ENCODE data around the gene R3HDM1. TPM values are rescaled to one million over a fixed set of nuclear protein-coding genes. Genes with fewer than 3 reads are reported as not detected.

R3HDM1 gene
- total RNA-seq, 1 donor from 2014 or later, result 17.8 TPM

DNA sequence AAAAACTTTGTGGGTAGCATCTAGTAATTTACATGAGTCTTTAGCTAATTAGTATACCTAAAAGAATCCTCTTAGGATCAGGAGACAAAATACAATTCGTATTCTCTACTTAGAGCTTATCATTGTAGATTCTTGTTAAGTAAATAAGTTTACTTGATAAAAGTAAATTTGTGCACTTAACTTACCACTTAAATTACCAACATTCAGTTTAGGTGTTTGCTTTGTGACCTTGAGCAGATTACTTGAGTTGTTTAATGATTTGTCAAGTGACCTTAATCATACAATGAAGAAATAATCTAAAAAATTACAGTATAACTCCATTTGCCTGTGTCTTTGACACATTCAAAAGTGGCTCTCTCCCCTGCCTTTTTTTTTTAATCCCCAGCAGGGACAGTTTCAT is 143.2 kb downstream of the R3HDM1 start:
- H3K4me3 ChIP-seq, result no peak overlapping the region
- no peaks in the 10 kb centered on the region for H3K4me1 ChIP-seq
- no peak overlapping the region for H3K27ac ChIP-seq (replicated peaks)
- H3K9me3 ChIP-seq (replicated peaks), result no peaks in the 10 kb centered on the region
- DNase-seq, result no peak
- TF ChIP-seq, protein P1, sequence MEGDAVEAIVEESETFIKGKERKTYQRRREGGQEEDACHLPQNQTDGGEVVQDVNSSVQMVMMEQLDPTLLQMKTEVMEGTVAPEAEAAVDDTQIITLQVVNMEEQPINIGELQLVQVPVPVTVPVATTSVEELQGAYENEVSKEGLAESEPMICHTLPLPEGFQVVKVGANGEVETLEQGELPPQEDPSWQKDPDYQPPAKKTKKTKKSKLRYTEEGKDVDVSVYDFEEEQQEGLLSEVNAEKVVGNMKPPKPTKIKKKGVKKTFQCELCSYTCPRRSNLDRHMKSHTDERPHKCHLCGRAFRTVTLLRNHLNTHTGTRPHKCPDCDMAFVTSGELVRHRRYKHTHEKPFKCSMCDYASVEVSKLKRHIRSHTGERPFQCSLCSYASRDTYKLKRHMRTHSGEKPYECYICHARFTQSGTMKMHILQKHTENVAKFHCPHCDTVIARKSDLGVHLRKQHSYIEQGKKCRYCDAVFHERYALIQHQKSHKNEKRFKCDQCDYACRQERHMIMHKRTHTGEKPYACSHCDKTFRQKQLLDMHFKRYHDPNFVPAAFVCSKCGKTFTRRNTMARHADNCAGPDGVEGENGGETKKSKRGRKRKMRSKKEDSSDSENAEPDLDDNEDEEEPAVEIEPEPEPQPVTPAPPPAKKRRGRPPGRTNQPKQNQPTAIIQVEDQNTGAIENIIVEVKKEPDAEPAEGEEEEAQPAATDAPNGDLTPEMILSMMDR (IDR thresholded peaks at IDR 0.05; ENCODE audit: borderline replicate concordance), result no peak
- H3K36me3 ChIP-seq, result peaks cover 35% of the 10 kb centered on the region
- intact Hi-C loops (cut with micrococcal nuclease), result no loop called here
- no peaks in the 10 kb centered on the region for H3K27me3 ChIP-seq (ENCODE audit: low read depth)

DNA sequence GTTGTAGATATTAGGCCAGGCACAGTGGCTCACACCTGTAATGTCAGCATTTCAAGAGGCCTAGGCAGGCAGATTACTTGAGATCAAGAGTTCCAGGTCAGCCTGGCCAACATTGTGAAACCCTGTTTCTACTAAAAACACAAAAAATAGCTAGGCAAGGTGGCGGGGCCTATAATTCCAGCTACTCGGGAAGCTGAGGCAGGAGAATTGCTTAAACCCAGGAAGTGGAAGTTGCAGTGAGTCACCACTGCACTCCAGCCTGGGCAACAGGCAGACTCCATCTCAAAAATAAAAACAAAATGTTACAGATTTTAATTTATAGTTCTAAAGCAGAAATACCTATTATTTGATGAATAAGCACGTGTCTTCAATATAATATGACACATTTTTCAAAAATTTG is 144.7 kb downstream of the R3HDM1 start:
- TF ChIP-seq, protein P1 (IDR thresholded peaks at IDR 0.05; ENCODE audit: borderline replicate concordance), result no peak
- Histone ChIP-seq H3K4me3 (no peak overlapping the region), H3K27me3 (ENCODE audit: low read depth) (no peaks in the 10 kb centered on the region), H3K9me3 (replicated peaks) (no peaks in the 10 kb centered on the region), H3K4me1 (no peaks in the 10 kb centered on the region), H3K27ac (replicated peaks) (no peak overlapping the region), H3K36me3 (peaks cover 49% of the 10 kb centered on the region)
- DNase-seq, result no peak
- intact Hi-C loops (cut with micrococcal nuclease), result no loop called here

DNA sequence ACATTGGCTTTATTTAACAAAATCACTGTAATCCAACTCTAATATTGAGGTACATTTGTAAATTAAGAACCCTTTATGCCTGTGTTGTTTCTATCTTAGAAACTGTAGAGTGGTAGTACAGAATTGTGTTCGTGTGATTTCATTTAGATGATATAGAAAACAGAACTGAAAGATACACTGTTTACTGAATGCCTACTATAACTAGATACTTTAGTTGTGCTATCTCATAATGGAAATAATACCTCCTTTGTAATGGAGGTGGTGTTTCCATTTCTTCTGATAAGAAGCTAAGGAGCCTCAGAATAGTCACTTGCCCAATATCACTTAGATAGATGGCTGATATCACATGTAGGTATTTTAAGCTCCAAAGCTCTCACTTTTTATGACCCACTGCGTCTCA is 147.8 kb downstream of the R3HDM1 start:
- Histone ChIP-seq H3K36me3 (peaks cover 42% of the 10 kb centered on the region), H3K9me3 (replicated peaks) (no peaks in the 10 kb centered on the region), H3K4me3 (no peak overlapping the region), H3K27me3 (ENCODE audit: low read depth) (no peaks in the 10 kb centered on the region), H3K4me1 (no peaks in the 10 kb centered on the region), H3K27ac (replicated peaks) (no peak overlapping the region)
- no peak for DNase-seq
- TF ChIP-seq, protein P1 (IDR thresholded peaks at IDR 0.05; ENCODE audit: borderline replicate concordance), result no peak
- intact Hi-C loops (cut with micrococcal nuclease), result no loop called here

DNA sequence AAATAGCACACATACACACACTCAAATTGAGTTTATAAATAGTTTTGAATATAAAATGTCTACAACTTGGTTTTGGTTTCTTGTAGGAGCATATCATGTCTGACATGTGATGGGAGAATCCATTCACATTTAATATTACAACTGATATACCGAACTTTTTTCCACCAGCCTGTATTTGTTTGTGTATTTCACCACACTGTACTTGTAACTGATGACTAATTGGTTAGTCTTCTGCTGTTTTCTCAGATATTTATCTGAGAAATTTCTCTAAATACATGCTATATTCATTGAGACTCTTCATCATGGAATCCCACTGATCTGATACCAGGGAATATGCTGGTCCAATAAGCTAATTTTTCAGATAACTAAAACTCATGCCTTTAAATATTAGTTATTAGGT is 154.1 kb downstream of the R3HDM1 start:
- Histone ChIP-seq H3K4me1 (no peaks in the 10 kb centered on the region), H3K27ac (replicated peaks) (no peak overlapping the region), H3K4me3 (no peak overlapping the region), H3K36me3 (peaks cover 10% of the 10 kb centered on the region), H3K27me3 (ENCODE audit: low read depth) (no peaks in the 10 kb centered on the region), H3K9me3 (replicated peaks) (no peaks in the 10 kb centered on the region)
- no peak for DNase-seq
- TF ChIP-seq, protein P1 (IDR thresholded peaks at IDR 0.05; ENCODE audit: borderline replicate concordance), result no peak
- intact Hi-C loops (cut with micrococcal nuclease), result no loop called here

DNA sequence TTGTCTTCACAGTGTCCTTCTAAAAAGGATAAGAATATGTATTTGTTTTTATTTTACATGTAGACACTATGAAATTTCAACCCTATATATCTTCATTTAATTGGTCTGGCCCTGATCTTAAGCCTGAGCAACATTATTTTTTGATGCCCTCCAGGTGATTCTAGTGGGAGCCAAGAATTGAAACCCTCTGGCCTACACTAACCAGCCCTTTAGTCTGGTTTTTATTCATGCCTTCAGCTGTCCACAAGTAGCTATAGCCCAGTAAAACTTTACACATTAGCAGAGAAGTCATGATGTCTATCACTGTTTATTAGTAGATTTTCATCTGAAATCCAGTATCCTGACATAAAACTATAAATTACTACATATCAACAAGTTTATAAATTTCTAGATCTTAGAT is 157.7 kb downstream of the R3HDM1 start:
- Histone ChIP-seq H3K4me3 (no peak overlapping the region), H3K27ac (replicated peaks) (no peak overlapping the region), H3K4me1 (peaks cover under 1% of the 10 kb centered on the region), H3K27me3 (ENCODE audit: low read depth) (no peaks in the 10 kb centered on the region), H3K9me3 (replicated peaks) (no peaks in the 10 kb centered on the region), H3K36me3 (peaks cover 3% of the 10 kb centered on the region)
- TF ChIP-seq, protein P1 (IDR thresholded peaks at IDR 0.05; ENCODE audit: borderline replicate concordance), result no peak
- intact Hi-C loops (cut with micrococcal nuclease), result no loop called here
- no peak for DNase-seq

DNA sequence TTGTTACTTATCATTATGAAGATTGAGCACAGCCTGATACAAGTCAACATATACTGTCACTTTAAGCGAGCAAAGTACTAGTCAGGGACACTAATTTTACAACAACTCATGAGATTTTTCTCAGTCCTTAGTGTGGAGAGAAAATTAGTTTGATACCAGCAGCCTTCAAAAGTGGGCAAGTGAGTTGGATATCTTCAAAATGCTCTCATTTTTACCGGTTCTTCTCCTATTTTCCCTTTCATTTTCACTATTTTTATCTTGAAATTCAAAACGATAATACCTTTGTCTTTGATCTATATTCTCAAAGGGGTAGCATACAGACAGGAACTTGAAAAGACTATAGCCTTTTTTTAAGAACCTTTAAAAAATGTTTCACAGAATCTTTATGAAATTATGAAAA is 158.4 kb downstream of the R3HDM1 start:
- no peaks in the 10 kb centered on the region for H3K9me3 ChIP-seq (replicated peaks)
- H3K27me3 ChIP-seq (ENCODE audit: low read depth), result no peaks in the 10 kb centered on the region
- TF ChIP-seq, protein P1 (IDR thresholded peaks at IDR 0.05; ENCODE audit: borderline replicate concordance), result no peak

More for the DNA sequence above, 158.4 kb downstream of the R3HDM1 start:
- DNase-seq, result no peak
- H3K4me3 ChIP-seq, result no peak overlapping the region
- no peak overlapping the region for H3K27ac ChIP-seq (replicated peaks)
- H3K36me3 ChIP-seq, result peaks cover under 1% of the 10 kb centered on the region
- H3K4me1 ChIP-seq, result peaks cover 7% of the 10 kb centered on the region
- intact Hi-C loops (cut with micrococcal nuclease), result no loop called here

Measured in left ventricle myocardium inferior (tissue), 1 donor.